ENCODE results near the gene TRIM29. TPM values are rescaled to one million over a fixed set of nuclear protein-coding genes. Genes with fewer than 3 reads are reported as not detected.

Gene TRIM29
- total and polyA plus RNA-seq, 2 experiments from 2014 or later, result 0.28 TPM; not detected in 1

- TF ChIP-seq ZNF462 (CRISPR knock-in tag; IDR thresholded peaks at IDR 0.05) (no peak), CTCF (conservative IDR thresholded peaks at IDR 0.05; ENCODE audit: low read depth in 2 of 2) (no peak), EZH2 (IDR thresholded peaks at IDR 0.05; ENCODE audit: low read depth, unreplicated experiment) (no peak)
These were observed 1.6 kb upstream of the TRIM29 start (continued) for GRCh38 chr11:120139316-120140069.

- Mint-ChIP-seq H3K9me3 (no peaks in the 10 kb centered on the region), H3K27ac (no peak overlapping the region), H3K4me1 (peaks cover 5% of the 10 kb centered on the region; the same call in 1 of the 3 replicates), H3K27me3 (ENCODE audit: insufficient read depth, low read depth, poor library complexity) (peaks cover 5% of the 10 kb centered on the region), H3K4me3 (no peak overlapping the region), H3K36me3 (ENCODE audit: low read depth) (no peaks in the 10 kb centered on the region)
- H3K79me2 ChIP-seq (replicated peaks; ENCODE audit: insufficient read depth), result no peaks in the 10 kb centered on the region
- no peak overlapping the region for H3K4me3 ChIP-seq
- no peaks in the 10 kb centered on the region for H3K27me3 ChIP-seq (ENCODE audit: insufficient read depth)
- H3K36me3 ChIP-seq (ENCODE audit: insufficient read depth), result no peaks in the 10 kb centered on the region
- no peaks in the 10 kb centered on the region for H3F3A ChIP-seq (replicated peaks; ENCODE audit: low read depth)
- no peaks in the 10 kb centered on the region for H3K9me2 ChIP-seq (ENCODE audit: insufficient read depth)
- no peak for ATAC-seq
- no peak overlapping the region for H2AFZ ChIP-seq
- no peak for DNase-seq (ENCODE audit: low spot score)
- H4K20me1 ChIP-seq (replicated peaks; ENCODE audit: insufficient read depth), result no peaks in the 10 kb centered on the region
- no peak overlapping the region for H3K27ac ChIP-seq (ENCODE audit: low read depth)
- H3K4me2 ChIP-seq, result no peak overlapping the region
- H3K4me1 ChIP-seq (ENCODE audit: insufficient read depth), result no peaks in the 10 kb centered on the region; the same call in 1 of the 2 replicates
- TF ChIP-seq ETS1 (IDR thresholded peaks at IDR 0.05) (no peak), REST (IDR thresholded peaks at IDR 0.05; ENCODE audit: unreplicated experiment) (no peak), ZNF331 (CRISPR knock-in tag; IDR thresholded peaks at IDR 0.05; ENCODE audit: low read depth) (no peak), JUNB (IDR thresholded peaks at IDR 0.05; ENCODE audit: unreplicated experiment) (no peak), CTCF (conservative IDR thresholded peaks at IDR 0.05; ENCODE audit: low read depth in 2 of 2) (no peak), NANOG (IDR thresholded peaks at IDR 0.05; ENCODE audit: borderline replicate concordance) (no peak)
These were observed 714 bp downstream of the TRIM29 start for GRCh38 chr11:120137187-120137610.
